GM12874 (cell line): ENCODE data around the gene CASP8.

ENCODE experiments used
- CTCF ChIP-seq: IDR thresholded peaks from 2 replicates; pipeline ENCODE4 v1.5.1; 2011; ENCODE audit warnings: low read depth, mild to moderate bottlenecking, control low read depth, low read length, moderate library complexity; ENCODE audit not compliant: insufficient read depth

The CASP8 gene

GRCh38 chr2:201235860-201236811 is 24.2 kb upstream of the CASP8 start:
- TF ChIP-seq CTCF = 0 out of 2 replicates have a peak, but pooled peaks have one; percentile 35

- TF ChIP-seq CTCF = no peak
Measured at GRCh38 chr2:201237486-201238123, 22.7 kb upstream of the CASP8 start.

GRCh38 chr2:201242571-201243277 is 17.6 kb upstream of the CASP8 start:
- no peak for TF ChIP-seq CTCF

- no peak for TF ChIP-seq CTCF
Measured at GRCh38 chr2:201244829-201245228, 15.5 kb upstream of the CASP8 start.

- TF ChIP-seq CTCF = no peak
Measured at GRCh38 chr2:201246280-201246679, 14.1 kb upstream of the CASP8 start.

- TF ChIP-seq CTCF = no peak
Measured at GRCh38 chr2:201248288-201248844, 12.0 kb upstream of the CASP8 start.

- no peak for TF ChIP-seq CTCF
Measured at GRCh38 chr2:201249889-201250288, 10.4 kb upstream of the CASP8 start.
